Aorta (tissue), 5 donors: ENCODE data around the gene COA5. TPM values are rescaled to one million over a fixed set of nuclear protein-coding genes. Genes with fewer than 3 reads are reported as not detected.

ENCODE experiments used
- ATAC-seq: fragments of 200-7000 bp; cut with Tn5 transposase; one replicate; pipeline ENCODE4 v1.9.1; 2022; ENCODE audit warnings: moderate library complexity; ENCODE audit not compliant: low FRiP score
- DNase-seq, 2 donors: peaks; one replicate each; pipeline ENCODE4 v3.0.0-alpha.2; 2020
- H3K27ac ChIP-seq, 2 donors: one replicate each; pipeline ENCODE4 v1.5.1; 2013; ENCODE audit warnings: low read length in 2 of 2, mild to moderate bottlenecking in 2 of 2, moderate library complexity in 2 of 2, control low read depth in 1 of 2, inconsistent platforms in 1 of 2, low read depth in 1 of 2
- H3K27me3 ChIP-seq, 2 donors: one replicate each; pipeline ENCODE4 v1.6.1; 2013; ENCODE audit warnings: control low read depth in 1 of 2, low read length in 1 of 2, mild to moderate bottlenecking in 1 of 2, moderate library complexity in 1 of 2; ENCODE audit not compliant: insufficient read depth in 2 of 2, control insufficient read depth in 1 of 2
- H3K36me3 ChIP-seq, 2 donors: one replicate each; pipeline ENCODE4 v1.6.1; 2013; ENCODE audit warnings: control low read depth in 1 of 2, low read length in 1 of 2, mild to moderate bottlenecking in 1 of 2; ENCODE audit not compliant: insufficient read depth in 2 of 2, control insufficient read depth in 1 of 2
- H3K4me1 ChIP-seq, 2 donors: one replicate each; pipeline ENCODE4 v1.6.1; 2013; ENCODE audit warnings: low read length in 2 of 2, control low read depth in 1 of 2, mild to moderate bottlenecking in 1 of 2, moderate library complexity in 1 of 2; ENCODE audit not compliant: insufficient read depth in 2 of 2, control insufficient read depth in 1 of 2
- H3K4me3 ChIP-seq, 2 donors: one replicate each; pipeline ENCODE4 v1.5.1; 2013; ENCODE audit warnings: low read length in 2 of 2, control low read depth in 1 of 2, mild to moderate bottlenecking in 1 of 2
- H3K9me3 ChIP-seq: one replicate; pipeline ENCODE4 v1.6.1; 2013; ENCODE audit warnings: mild to moderate bottlenecking, low read length; ENCODE audit not compliant: control insufficient read depth
- WGBS, 2 donors: extraction: QIAGEN DNeasy Blood & Tissue Kit; methylation state at CpG; one replicate each; pipeline ENCODE4 v1.1.7; 2013; 5-methylcytosine and 5-hydroxymethylcytosine counted together
- intact Hi-C, 2 donors: fragments of 100-400 bp; cut with DNase I; formaldehyde crosslinking; loops; one replicate each; pipeline versions ENCODE4 v1.14.2 to v1.15.0; 2022
- polyA plus RNA-seq, 2 donors: library from polyadenylated mRNA; stranded (reverse); fragments of 200-250 nt; gene quantifications; one replicate each; pipeline ENCODE4 v1.2.3, GENCODE V29; 2013
- total RNA-seq, 2 donors: library from RNA; stranded (reverse); fragmentation: NEBNext Ultra II Directional; extraction: Animal tissue kit (Norgen Biotek cat#: 25700); gene quantifications; one replicate each; pipeline ENCODE4 v1.2.1, GENCODE V29; 2021
- donor health status: healthy with polysubstance abuse.
- donor health status: Bipolar disorder and iron deficiency.
- donor health status: DM: no; HTN: no; CAD: no.
- donor health status: DM: no; HTN: no; CAD: no.
- donor health status: DM: yes; HTN: yes; CAD: no.

The COA5 gene
- total and polyA plus RNA-seq, 4 donors: 18.1 to 60.3 (median 37.3) TPM

DNA sequence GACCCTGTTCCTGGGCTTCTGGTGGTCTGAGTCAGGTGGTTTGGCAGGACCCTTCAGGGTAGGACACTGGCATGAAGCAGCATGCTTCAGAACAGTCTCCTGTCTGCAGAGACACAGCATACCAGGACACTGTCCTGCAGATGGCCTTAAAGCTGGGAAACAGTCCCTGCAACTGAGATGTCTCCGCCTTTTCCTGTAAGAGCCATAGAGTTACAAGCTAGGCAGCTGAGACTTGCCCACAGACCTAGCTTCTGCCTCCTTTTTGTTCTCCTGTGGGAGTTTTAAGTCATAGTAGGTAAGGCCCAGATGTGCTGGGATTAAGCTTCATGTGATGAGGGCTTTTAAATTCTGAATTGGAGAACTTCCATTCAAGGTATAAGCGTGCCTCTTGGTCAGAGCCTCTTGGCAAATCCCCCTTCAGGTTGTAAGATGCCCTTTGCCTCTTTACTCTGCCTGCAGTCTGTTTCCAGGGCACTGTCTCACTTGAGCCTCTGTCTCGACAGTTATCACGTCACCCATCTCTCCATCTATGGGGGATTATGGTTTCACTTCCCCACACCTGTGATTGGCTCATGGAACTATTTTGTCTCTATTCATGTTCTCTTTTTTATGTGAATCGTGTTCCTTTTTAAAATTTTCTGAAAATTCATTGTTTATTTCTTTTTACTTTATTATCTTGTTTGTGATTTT lies 51.8 kb downstream of the COA5 start:
- Histone ChIP-seq H3K36me3 (peaks cover 2 to 11% of the 10 kb centered on the region in 2 donors), H3K4me3 (no peak overlapping the region), H3K4me1 (no peaks in the 10 kb centered on the region), H3K27me3 (no peaks in the 10 kb centered on the region), H3K9me3 (no peaks in the 10 kb centered on the region), H3K27ac (no peak overlapping the region)
- DNase-seq: no peak
- intact Hi-C loops: no loop called here
- 94% methylated on average over 5 of the region's 5 CpGs for WGBS, 2 donors
- no peak for ATAC-seq

DNA sequence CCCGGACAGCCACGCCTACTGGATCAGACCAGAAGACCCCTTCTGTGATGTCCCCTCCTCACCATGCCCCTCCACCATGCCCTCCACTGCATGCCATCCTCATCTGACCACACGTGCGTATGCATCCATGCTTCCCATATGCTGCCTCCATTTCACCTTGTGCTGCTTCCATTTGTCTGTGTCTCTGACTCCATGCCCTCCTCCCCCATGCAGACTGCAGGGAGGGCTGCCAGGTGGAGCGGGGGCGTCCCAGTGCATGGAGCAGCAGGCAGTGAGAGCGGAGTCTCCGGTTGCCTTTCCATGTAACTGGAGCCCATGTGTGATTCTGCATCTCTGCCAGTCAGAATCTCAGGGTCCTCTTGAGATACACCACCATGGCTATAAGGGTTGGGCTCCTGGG lies 52.6 kb downstream of the COA5 start:
- Histone ChIP-seq H3K27me3 (no peaks in the 10 kb centered on the region), H3K36me3 (peaks cover 2 to 11% of the 10 kb centered on the region in 2 donors), H3K27ac (no peak overlapping the region), H3K4me1 (no peaks in the 10 kb centered on the region), H3K9me3 (no peaks in the 10 kb centered on the region), H3K4me3 (no peak overlapping the region)
- WGBS, 2 donors: 93 to 97% methylated on average over 8 of the region's 8 CpGs
- intact Hi-C loops: no loop called here
- DNase-seq (no peak), ATAC-seq (no peak)

DNA sequence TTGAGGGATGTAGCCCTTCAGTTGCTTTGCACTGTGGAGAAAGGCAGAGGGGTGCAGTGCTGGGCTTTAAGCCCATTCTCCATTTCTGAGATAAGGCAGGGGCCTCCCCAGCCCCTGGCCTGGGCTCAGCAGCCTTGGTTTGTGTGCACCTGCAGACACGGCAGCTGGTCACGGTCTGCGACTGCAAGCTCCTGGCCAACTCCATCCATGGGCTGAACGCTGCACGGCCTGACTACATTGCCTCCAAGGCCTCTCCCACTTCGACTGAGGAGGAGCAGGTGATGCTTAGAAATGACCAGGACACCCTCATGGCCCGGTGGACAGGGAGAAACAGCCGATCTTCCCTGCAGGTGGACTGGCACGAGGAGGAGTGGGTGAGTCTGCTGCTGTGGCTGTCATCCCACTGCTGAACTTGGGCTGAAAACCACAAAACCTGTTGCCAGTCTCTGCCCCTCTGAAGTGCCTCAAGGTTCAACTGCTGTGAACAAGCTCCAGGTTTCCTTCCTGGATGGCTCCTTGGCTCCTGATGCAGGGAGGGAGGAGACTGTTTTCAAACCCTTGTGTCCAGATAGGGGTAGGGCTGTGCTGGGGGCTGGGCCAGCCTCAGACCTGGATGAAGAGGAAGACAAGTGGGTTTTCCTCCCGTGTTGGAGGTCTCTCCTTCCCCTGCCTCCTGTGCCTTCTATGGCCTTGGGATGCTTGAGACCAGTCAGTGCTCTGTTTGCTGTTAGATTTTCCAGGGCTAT lies 54.0 kb downstream of the COA5 start:
- no peak overlapping the region for H3K4me3 ChIP-seq
- 86 to 90% methylated on average over 10 of the region's 10 CpGs for whole genome bisulfite sequencing, 2 donors
- intact Hi-C loops: no loop called here
- DNase-seq (no peak), ATAC-seq (no peak)
- H3K36me3 ChIP-seq: peaks cover 2 to 11% of the 10 kb centered on the region in 2 donors
- no peak overlapping the region for H3K27ac ChIP-seq
- H3K27me3 ChIP-seq: no peaks in the 10 kb centered on the region
- no peaks in the 10 kb centered on the region for H3K9me3 ChIP-seq
- no peaks in the 10 kb centered on the region for H3K4me1 ChIP-seq

DNA sequence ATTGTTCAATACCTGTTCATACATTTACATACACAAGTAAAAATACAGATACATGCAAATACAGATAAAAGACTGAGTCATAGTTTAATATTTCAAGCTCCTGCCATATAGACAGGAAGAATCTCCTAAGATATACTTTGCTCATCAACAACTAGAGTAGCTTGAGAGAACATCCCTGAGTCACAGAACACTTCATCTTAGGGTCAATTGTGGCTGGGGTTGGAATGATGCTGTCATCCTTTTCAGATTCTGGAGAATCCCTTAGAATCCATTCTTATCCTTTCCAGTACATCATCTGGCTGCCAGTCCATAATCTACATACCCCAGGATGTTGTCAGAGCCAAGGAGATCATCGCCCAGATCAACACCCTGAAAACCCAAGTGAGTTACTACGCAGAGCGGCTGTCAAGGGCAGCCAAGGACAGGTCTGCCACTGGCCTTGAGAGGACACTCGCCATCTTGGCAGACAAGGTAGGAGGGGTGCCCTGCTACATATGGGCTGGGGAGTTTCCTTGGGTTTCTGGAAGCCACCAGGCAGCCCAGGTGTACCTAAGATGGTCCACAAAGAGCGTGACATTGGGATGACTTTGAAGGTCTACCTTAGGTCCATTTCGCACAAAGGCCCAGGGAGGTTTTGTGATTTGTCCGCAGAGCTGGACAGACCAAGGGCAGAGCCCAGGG lies 55.7 kb downstream of the COA5 start:
- no peak for DNase-seq
- Histone ChIP-seq H3K4me3 (no peak overlapping the region), H3K4me1 (no peaks in the 10 kb centered on the region), H3K9me3 (no peaks in the 10 kb centered on the region), H3K36me3 (peaks cover 2 to 19% of the 10 kb centered on the region in 2 donors), H3K27me3 (no peaks in the 10 kb centered on the region), H3K27ac (no peak overlapping the region)
- no peak for ATAC-seq
- 97% methylated on average over 7 of the region's 7 CpGs for WGBS, 2 donors
- intact Hi-C loops: no loop called here

DNA sequence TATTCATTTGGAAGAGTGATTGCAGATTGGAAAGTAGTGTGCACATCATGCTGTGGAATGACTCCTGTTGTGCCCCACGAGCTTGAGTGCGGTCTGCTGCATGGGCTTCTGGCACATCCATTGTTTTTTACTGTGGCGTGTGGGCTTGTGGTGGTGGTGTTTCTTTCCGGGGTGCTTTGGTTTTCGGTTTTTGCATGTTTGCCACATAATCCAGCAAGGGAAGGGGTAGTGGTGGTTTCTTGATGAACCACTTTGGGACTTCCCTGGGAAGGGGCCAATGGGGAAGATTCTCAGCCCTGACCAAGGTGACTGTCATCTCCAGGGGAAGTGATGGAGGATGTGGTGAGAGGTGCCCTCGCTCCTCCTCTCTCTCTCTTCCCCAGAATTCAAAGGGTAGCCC lies 57.0 kb downstream of the COA5 start:
- Histone ChIP-seq H3K36me3 (peaks cover 2 to 20% of the 10 kb centered on the region in 2 donors), H3K27ac (no peak overlapping the region), H3K27me3 (no peaks in the 10 kb centered on the region), H3K4me1 (no peaks in the 10 kb centered on the region), H3K4me3 (no peak overlapping the region), H3K9me3 (no peaks in the 10 kb centered on the region)
- ATAC-seq: no peak
- DNase-seq: no peak
- 93 to 95% methylated on average over 6 of the region's 6 CpGs for WGBS, 2 donors
- intact Hi-C loops: no loop called here

DNA sequence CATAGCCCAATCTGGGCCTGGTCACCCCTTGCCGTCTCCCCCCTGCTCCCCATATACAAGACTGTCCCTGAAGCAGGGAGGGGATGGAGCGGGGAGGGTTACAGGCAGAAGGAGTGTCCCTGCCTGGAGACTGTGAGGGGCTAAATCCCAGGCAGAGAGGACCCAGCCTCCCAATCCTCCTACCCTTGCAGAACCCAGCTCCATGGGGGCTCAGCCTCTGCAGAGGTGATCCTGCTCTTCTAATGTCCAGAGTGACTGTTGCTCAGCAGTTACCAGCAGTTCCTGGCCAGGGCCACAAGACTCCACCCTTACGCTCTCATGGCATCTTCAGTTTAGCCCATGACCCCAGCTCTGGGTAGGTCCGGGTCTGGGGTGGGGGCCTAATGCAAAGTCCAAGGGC lies 58.1 kb downstream of the COA5 start:
- peak; percentile 21 for ATAC-seq
- Histone ChIP-seq H3K4me3 (no peak overlapping the region), H3K27me3 (no peaks in the 10 kb centered on the region), H3K36me3 (peaks cover 2 to 19% of the 10 kb centered on the region in 2 donors), H3K9me3 (no peaks in the 10 kb centered on the region), H3K27ac (no peak overlapping the region), H3K4me1 (no peaks in the 10 kb centered on the region)
- intact Hi-C loops: no loop called here
- DNase-seq: no peak
- WGBS, 2 donors: 93 to 98% methylated on average over 4 of the region's 4 CpGs

Other genes starting within 250 kb of the COA5 start
- gene INPP4A, start 163.7 kb downstream of the COA5 start, total RNA-seq: 10 to 100 TPM; 36.8 to 43.4 TPM
- gene INPP4A, start 163.7 kb downstream of the COA5 start, polyA plus RNA-seq: 1 to 10 TPM; 2.9 to 5.9 TPM
- gene UNC50, start 77 bp upstream of the COA5 start, total RNA-seq: 10 to 100 TPM; 33.7 to 39.6 TPM
- gene UNC50, start 77 bp upstream of the COA5 start, polyA plus RNA-seq: 10 to 100 TPM; 39.7 to 62.5 TPM
- gene MGAT4A, start 122.6 kb upstream of the COA5 start, total RNA-seq: 10 to 100 TPM; 41.0 to 65.8 TPM
- gene MGAT4A, start 122.6 kb upstream of the COA5 start, polyA plus RNA-seq: 10 to 100 TPM in 1 of 2 donors, 1 to 10 TPM in 1; 4.9 to 18.4 TPM